ENCODE data around the gene SERTM2.

- TF ChIP-seq, protein P1, sequence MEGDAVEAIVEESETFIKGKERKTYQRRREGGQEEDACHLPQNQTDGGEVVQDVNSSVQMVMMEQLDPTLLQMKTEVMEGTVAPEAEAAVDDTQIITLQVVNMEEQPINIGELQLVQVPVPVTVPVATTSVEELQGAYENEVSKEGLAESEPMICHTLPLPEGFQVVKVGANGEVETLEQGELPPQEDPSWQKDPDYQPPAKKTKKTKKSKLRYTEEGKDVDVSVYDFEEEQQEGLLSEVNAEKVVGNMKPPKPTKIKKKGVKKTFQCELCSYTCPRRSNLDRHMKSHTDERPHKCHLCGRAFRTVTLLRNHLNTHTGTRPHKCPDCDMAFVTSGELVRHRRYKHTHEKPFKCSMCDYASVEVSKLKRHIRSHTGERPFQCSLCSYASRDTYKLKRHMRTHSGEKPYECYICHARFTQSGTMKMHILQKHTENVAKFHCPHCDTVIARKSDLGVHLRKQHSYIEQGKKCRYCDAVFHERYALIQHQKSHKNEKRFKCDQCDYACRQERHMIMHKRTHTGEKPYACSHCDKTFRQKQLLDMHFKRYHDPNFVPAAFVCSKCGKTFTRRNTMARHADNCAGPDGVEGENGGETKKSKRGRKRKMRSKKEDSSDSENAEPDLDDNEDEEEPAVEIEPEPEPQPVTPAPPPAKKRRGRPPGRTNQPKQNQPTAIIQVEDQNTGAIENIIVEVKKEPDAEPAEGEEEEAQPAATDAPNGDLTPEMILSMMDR (IDR thresholded peaks at IDR 0.05 in 8 of 11, conservative IDR thresholded peaks at IDR 0.05 in 3 of 11): no peak
- TF ChIP-seq POLR2A (IDR thresholded peaks at IDR 0.05): no peak
Measured at GRCh38 chrX:111521169-111521568, 9.7 kb downstream of the SERTM2 start.
